ENCODE measurements around the gene RGL3.
A peak's percentile ranks its signal among the peaks of the same experiment; 100 is the strongest.
"Not testable (repeated sequence)": the region's sequence is repeated elsewhere in the genome, so short reads cannot be mapped to it uniquely, and the experiment has no call there.

Gene RGL3

GRCh38 chr19:11382898-11383705 is 36.0 kb downstream of the RGL3 start:
- DNase-seq (ENCODE audit: low read depth in 2 of 3, low spot score in 2 of 3) = no peak

DNA sequence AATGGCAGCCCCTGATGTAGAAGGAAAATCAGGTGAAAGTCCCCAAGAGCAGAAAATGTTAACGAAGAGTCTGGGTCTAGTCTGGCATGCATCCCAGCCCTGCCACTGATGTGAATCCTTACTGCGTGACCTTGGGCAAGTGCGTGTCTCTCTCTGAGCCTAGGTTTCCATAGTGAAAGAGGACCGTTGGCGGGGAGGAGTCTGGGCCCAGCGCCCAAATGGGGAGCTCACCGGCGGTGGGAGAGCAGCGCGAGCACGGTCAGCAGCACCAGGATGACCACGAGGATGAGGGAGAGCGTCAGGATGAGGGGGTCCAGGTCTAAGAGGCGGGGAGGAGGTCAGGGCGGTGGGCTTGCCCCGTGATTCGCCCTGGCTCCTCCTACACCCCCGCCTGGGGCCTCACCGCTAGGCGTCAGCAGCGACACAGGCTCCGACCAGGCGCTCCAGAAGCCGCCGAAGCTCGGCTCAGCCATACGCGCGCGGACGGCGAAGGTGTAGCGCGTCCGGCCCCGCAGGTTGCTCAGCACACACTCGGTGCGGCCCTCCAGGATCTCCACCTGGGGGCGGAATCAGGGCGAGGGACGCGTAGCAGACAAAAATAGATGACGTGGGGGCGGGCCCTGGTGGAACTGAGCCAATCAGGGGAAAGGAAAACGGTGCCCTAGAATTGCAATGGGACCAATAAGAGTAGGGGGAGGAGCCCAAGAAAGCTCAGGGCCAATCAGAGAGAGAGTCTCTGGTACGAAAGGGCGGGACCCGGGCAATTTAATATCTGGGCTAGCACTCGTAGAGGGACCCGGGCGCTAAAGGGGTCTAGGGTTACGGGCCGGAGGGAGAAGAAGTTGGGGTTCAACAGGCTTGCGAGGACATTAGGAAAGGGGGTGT is 38.2 kb downstream of the RGL3 start:
- peak; percentile 83 to 91 (median 88) for DNase-seq (ENCODE audit: low read depth in 2 of 3, low spot score in 2 of 3)

DNA sequence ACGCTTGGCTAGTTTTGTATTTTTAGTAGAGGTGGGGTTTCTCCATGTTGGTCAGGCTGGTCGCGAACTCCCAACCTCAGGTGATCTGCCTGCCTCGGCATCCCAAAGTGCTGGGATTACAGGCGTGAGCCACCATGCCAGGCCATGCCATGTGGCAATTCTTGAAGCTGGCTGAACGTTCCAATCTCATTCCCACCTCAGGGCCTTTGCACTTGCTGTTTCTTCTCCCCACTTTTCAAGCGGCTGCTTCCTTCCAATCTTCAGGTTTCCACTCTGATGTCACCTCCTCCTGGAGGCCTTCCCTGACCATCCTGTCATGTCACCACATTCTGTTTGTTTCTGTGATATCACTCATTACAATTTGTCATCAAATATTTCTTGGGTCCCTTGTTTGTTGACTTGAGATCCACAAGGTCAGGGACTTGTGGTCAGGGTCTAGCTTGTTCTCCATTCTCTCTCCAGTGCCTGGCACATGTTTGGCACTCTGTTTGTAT is 39.2 kb downstream of the RGL3 start:
- no peak for DNase-seq (ENCODE audit: low read depth in 2 of 3, low spot score in 2 of 3)

GRCh38 chr19:11379269-11379845 is 39.8 kb downstream of the RGL3 start:
- DNase-seq (ENCODE audit: low read depth in 2 of 3, low spot score in 2 of 3) = not testable (repeated sequence)

DNA sequence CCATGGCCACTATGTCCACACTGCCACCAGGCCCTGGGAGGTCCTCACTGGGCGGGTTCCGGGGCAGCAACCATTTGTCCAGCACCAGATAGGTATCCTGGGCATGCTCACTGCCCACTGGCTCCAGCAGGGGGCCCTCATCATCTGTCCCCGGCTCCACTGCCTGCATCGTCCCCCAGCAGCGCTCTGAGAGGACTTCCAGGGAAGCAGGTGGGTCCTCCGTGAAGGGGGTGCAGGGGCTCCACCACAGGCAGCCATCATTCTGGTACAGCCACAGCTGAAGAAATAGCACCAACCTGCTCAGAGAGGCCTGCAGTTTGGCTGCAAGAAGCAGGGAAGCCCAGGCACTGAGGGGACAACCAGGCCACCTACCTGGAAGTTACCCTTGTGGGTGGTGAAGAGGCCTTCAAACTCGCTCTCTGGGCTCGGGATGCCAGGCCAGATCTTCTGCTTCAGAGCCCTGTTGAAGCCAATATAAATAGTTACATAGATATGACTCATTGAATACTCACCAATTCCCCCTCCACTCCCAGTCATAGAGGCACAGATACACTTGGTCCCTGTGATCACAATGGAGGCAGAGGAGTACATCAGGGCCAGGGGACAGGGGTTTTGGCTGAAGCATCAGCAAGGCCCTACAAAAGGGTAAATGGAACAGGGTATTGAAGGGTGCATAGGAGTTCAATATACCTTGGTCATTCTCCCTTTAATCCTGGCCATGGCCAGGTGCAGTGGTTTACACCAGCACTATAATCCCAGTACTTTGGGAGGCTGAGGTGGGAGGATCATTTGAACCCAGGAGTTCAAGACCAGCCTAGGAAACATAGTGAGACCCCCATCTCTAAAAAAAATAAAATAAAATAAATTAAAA is 40.6 kb downstream of the RGL3 start:
- no peak for DNase-seq (ENCODE audit: low read depth in 2 of 3, low spot score in 2 of 3)

- no peak for DNase-seq (ENCODE audit: low read depth in 2 of 3, low spot score in 2 of 3)
These were observed 41.4 kb downstream of the RGL3 start for GRCh38 chr19:11377756-11378155.

GRCh38 chr19:11377237-11377636 is 41.9 kb downstream of the RGL3 start:
- no peak for DNase-seq (ENCODE audit: low read depth in 2 of 3, low spot score in 2 of 3)

DNA sequence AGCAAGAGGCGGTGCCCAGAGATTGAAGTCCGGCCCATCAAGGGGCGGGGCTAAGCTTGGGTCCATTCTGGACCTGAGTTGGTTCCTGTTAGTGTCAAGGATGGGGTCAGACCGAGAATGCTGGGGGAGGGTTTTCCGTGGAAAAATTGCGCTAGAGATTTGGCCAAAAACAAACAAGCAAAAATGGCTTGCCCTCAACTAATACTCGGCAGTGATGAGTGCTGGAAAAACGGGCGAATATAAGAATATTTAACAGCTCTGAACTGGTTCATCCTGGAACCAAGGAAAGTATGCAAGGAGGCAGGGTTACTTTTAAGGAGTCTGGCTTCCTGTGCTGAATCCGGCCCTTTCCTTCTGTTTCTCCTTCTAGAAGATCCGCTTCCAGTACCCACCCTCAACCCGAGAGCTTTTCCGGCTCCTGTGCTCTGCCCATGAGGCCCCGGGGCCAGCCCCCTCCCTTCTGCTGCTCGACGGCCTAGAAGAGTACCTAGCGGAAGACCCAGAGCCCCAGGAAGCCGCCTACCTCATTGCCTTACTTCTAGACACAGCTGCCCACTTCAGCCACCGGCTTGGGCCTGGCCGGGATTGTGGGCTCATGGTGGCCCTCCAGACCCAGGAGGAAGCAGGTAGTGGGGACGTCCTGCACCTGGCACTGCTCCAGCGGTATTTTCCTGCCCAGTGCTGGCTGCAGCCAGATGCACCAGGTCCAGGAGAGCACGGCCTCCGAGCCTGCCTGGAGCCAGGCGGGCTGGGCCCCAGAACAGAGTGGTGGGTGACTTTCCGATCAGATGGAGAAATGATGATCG is 43.8 kb downstream of the RGL3 start:
- DNase-seq (ENCODE audit: low read depth in 2 of 3, low spot score in 2 of 3) = no peak

DNA sequence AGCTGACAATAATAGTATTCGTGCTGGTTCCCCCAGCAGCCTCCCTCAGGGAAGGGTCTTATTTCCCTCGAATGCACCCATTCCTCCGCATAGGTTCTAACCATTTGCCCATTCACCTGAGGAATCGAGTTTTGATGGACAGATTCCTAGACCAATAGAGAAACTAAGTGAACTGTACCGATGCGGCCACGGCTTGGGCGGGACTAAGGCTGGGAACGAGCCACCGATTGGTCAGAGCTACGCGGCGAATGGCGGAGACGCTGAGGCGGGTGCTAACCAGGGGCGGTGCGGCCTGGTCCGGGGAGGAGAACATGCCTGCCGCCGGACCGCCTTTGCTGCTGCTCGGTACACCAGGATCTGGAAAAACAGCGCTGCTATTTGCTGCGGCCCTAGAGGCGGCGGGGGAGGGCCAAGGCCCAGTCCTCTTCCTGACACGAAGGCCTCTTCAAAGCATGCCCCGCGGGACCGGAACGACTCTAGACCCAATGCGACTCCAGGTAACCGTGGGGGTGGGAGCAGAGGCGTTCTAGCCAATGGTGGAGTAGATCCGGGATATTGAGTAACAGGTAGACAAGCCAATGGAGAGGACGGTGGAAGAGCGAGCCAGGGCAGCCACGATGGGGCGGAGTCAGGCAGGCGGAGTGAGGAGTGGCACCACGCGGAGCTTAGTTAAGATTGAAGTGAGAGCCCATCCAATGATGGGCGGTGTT is 44.5 kb downstream of the RGL3 start, which contains the start of gene SWSAP1:
Gene SWSAP1, plus strand, starts transcription at position 234 of the 710 bp plus-strand sequence. Its CDS starts 15 bp downstream, at position 249.
- peak; percentile 85 to 89 (median 88) for DNase-seq (ENCODE audit: low read depth in 2 of 3, low spot score in 2 of 3)

- DNase-seq (ENCODE audit: low read depth in 2 of 3, low spot score in 2 of 3) = no peak
These were observed 45.2 kb downstream of the RGL3 start for GRCh38 chr19:11373885-11374432.

- no peak for DNase-seq (ENCODE audit: low read depth in 2 of 3, low spot score in 2 of 3)
These were observed 45.8 kb downstream of the RGL3 start for GRCh38 chr19:11373166-11373884.

GRCh38 chr19:11370744-11371143 is 48.4 kb downstream of the RGL3 start:
- no peak for DNase-seq (ENCODE audit: low read depth in 2 of 3, low spot score in 2 of 3)

GRCh38 chr19:11367528-11367927 is 51.6 kb downstream of the RGL3 start:
- no peak for DNase-seq (ENCODE audit: low read depth in 2 of 3, low spot score in 2 of 3)

DNA sequence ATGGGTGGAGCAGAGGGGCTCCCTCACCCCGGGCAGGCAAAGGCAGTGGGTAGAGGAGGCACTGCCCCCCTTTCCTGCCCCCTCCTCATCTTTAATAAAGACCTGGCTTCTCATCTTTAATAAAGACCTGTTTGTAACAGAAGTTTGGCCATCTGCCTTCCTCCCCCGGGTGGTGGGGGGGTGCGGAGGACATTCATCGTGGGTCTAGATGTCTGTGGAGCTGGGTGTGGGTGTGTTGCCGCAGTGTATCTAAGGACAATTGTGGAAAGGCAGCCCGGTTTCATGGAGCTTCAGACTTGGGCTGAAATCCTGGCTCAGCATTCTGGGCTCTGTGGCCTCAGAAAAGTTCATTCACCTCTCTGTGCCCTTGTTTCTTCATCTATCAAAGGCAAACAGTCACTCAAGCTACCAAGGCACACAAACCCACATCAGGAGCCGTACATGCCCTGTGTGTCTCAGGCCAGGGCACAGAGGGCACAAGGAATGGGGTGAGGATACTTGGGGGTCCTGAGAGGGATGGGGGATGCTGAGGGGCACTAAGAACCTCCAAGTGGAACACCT is 53.5 kb downstream of the RGL3 start:
- no peak for DNase-seq (ENCODE audit: low read depth in 2 of 3, low spot score in 2 of 3)

- DNase-seq (ENCODE audit: low read depth in 2 of 3, low spot score in 2 of 3) = no peak
These were observed 54.2 kb downstream of the RGL3 start for GRCh38 chr19:11364935-11365334.

DNA sequence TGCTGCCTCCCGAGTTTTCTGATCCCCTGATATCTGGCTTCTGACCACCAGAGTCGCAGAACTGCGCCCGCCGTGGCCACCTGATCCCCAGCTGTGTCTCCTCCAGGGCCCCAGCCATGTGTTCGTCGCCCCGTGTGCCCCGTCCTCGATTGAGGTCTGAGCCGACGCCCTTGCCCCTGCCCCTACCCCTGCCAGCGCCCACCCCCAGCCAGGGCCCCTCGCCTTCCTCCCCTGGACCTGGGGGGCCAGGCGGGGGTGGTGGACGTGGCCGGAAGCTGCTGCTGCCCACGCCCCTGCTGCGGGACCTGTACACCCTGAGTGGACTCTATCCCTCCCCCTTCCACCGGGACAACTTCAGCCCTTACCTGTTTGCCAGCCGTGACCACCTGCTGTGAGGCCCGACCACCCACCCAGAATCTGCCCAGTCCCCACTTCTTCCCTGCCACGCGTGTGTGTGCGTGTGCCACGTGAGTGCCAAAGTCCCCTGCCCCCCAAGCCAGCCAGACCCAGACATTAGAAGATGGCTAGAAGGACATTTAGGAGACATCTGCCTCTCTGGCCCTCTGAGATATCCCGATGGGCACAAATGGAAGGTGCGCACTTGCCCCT is 54.7 kb downstream of the RGL3 start:
- DNase-seq (ENCODE audit: low read depth in 2 of 3, low spot score in 2 of 3) = no peak

DNA sequence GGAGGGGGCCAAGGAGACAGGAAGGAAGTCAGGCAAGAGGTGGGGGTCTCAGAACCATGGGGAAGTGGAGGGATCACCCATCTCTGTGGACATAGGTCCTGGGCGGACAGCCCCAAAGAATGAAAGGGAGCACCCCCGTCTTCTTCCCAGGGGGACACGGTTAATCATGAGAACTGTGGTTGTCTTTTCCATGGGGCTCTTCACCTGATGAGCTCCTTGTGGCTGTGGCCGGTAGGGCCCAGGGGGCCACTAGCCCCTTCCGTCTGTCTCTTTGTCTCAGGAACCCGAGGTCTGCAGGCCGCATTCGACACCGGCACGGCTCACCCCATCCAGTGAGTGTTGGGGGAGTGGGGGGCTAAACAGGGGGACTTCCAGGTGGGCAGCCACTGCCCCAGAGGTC is 55.2 kb downstream of the RGL3 start:
- DNase-seq (ENCODE audit: low read depth in 2 of 3, low spot score in 2 of 3) = no peak

Measured in activated CD8-positive, alpha-beta memory T cell treated with anti-CD3 and anti-CD28 coated beads for 48 hours (primary cell).